ENCODE measurements around the gene CCZ1. TPM values are rescaled to one million over a fixed set of nuclear protein-coding genes. Genes with fewer than 3 reads are reported as not detected.
"Not testable (repeated sequence)": the region's sequence is repeated elsewhere in the genome, so short reads cannot be mapped to it uniquely, and the experiment has no call there.

Gene CCZ1
- total RNA-seq (2021) (135 and 149 TPM in 2 replicates), Bru-seq, nascent RNA (percentile 73 among the genes with signal in this experiment), BruChase-seq, experiment 1, labeled RNA remaining after a 2-hour chase (percentile 80 among the genes with signal in this experiment), BruChase-seq, experiment 2, labeled RNA remaining after a 6-hour chase (percentile 77 among the genes with signal in this experiment)
- long read RNA-seq, transcript CCZ1-201 (15 exons, 1,802 nt) = major isoform, 153 of 178 reads
- long read RNA-seq, partial matches to known transcripts = 3 of 178 reads
- long read RNA-seq, other reads (novel, unspliced or antisense) = 20 of 178 reads

GRCh38 chr7:5898480-5899224 is at the start of gene CCZ1:
Gene CCZ1 (plus strand): TSS chr7:5898733. CDS start chr7:5898800, 67 bp downstream.
- H3K27me3 ChIP-seq (replicated peaks; ENCODE audit: insufficient read depth, low read depth, low read length, poor library complexity); POLR2A ChIA-PET (ENCODE audit: low non-redundant PET); H3K9me3 ChIP-seq (ENCODE audit: low read depth, low read length, poor library complexity, severe bottlenecking); intact Hi-C loops (cut with micrococcal nuclease; ENCODE audit: unreplicated experiment); H3K4me1 ChIP-seq (ENCODE audit: insufficient read depth, low read length, poor library complexity, severe bottlenecking); CTCF ChIA-PET; BruUV-seq (replicated peaks); H3K36me3 ChIP-seq (ENCODE audit: insufficient read depth, low read length, poor library complexity, severe bottlenecking): not testable (repeated sequence)
- Histone ChIP-seq H3K27ac (ENCODE audit: low read depth, low read length, poor library complexity, severe bottlenecking) (peak within 1 kb of the TSS; percentile 61), H3K4me3 (ENCODE audit: low read depth, low read length, poor library complexity, severe bottlenecking) (peak within 1 kb of the TSS; percentile 40)
- TF ChIP-seq, protein P1, sequence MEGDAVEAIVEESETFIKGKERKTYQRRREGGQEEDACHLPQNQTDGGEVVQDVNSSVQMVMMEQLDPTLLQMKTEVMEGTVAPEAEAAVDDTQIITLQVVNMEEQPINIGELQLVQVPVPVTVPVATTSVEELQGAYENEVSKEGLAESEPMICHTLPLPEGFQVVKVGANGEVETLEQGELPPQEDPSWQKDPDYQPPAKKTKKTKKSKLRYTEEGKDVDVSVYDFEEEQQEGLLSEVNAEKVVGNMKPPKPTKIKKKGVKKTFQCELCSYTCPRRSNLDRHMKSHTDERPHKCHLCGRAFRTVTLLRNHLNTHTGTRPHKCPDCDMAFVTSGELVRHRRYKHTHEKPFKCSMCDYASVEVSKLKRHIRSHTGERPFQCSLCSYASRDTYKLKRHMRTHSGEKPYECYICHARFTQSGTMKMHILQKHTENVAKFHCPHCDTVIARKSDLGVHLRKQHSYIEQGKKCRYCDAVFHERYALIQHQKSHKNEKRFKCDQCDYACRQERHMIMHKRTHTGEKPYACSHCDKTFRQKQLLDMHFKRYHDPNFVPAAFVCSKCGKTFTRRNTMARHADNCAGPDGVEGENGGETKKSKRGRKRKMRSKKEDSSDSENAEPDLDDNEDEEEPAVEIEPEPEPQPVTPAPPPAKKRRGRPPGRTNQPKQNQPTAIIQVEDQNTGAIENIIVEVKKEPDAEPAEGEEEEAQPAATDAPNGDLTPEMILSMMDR (conservative IDR thresholded peaks at IDR 0.05; ENCODE audit: low read depth, low read length) = 0 out of 2 replicates have a peak, but pooled peaks have one; percentile 19
- DNase-seq (ENCODE audit: low spot score) = peak; percentile 85

DNA sequence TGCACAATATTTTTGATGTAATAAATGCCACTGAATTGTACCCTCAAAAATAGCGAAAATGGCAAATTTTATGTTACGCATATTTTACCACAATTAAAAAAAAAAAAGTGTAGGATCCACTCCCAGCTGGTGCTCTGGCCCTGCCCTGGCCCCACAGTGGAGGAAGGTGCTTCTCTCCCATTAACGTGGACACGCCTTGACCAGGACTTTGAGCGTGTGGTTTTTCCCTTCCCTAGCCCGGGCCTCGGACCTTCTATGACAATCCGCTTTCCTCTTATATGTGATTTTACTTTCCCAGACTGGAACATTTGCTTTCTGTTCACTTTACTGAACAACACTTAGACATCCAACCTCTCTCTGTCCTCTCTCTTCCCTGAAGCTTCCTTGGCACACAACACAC is 47.6 kb upstream of the CCZ1 start:
- intact Hi-C loops (cut with micrococcal nuclease; ENCODE audit: unreplicated experiment) = no loop called here

GRCh38 chr7:5854738-5855137 is 43.8 kb upstream of the CCZ1 start:
- TF ChIP-seq, protein P1 (conservative IDR thresholded peaks at IDR 0.05; ENCODE audit: low read depth, low read length) = no peak

More for the DNA sequence above, 47.6 kb upstream of the CCZ1 start:
- no TSS peak for BruUV-seq (replicated peaks)
- CTCF ChIA-PET = no interaction called here
- H3K36me3 ChIP-seq (ENCODE audit: insufficient read depth, low read length, poor library complexity, severe bottlenecking) = no peaks in the 10 kb centered on the region
- POLR2A ChIA-PET (ENCODE audit: low non-redundant PET) = no interaction called here
- H3K27me3 ChIP-seq (replicated peaks; ENCODE audit: insufficient read depth, low read depth, low read length, poor library complexity) = no peaks in the 10 kb centered on the region
- no peak overlapping the region for H3K27ac ChIP-seq (ENCODE audit: low read depth, low read length, poor library complexity, severe bottlenecking)
- no peaks in the 10 kb centered on the region for H3K4me1 ChIP-seq (ENCODE audit: insufficient read depth, low read length, poor library complexity, severe bottlenecking)
- TF ChIP-seq EZH2 (IDR thresholded peaks at IDR 0.05; ENCODE audit: borderline replicate concordance, low read depth, low read length, poor library complexity, severe bottlenecking) = no peak
- TF ChIP-seq, protein P1 (conservative IDR thresholded peaks at IDR 0.05; ENCODE audit: low read depth, low read length) = no peak
- DNase-seq (ENCODE audit: low spot score) = no peak
- H3K4me3 ChIP-seq (ENCODE audit: low read depth, low read length, poor library complexity, severe bottlenecking) = no peak overlapping the region
- no peaks in the 10 kb centered on the region for H3K9me3 ChIP-seq (ENCODE audit: low read depth, low read length, poor library complexity, severe bottlenecking)

GRCh38 chr7:5857041-5857575 is 41.4 kb upstream of the CCZ1 start:
- CTCF ChIA-PET = interaction anchor here (0.7 kb wide), 1 partner anchor 21 kb away, joined by 3 read pairs; no protein-coding TSS in a partner anchor
- H3K36me3 ChIP-seq (ENCODE audit: insufficient read depth, low read length, poor library complexity, severe bottlenecking); DNase-seq (ENCODE audit: low spot score); H3K9me3 ChIP-seq (ENCODE audit: low read depth, low read length, poor library complexity, severe bottlenecking); H3K4me3 ChIP-seq (ENCODE audit: low read depth, low read length, poor library complexity, severe bottlenecking); H3K4me1 ChIP-seq (ENCODE audit: insufficient read depth, low read length, poor library complexity, severe bottlenecking); H3K27me3 ChIP-seq (replicated peaks; ENCODE audit: insufficient read depth, low read depth, low read length, poor library complexity); H3K27ac ChIP-seq (ENCODE audit: low read depth, low read length, poor library complexity, severe bottlenecking); POLR2A ChIA-PET (ENCODE audit: low non-redundant PET); BruUV-seq (replicated peaks): not testable (repeated sequence)
- intact Hi-C loops (cut with micrococcal nuclease; ENCODE audit: unreplicated experiment) = loop anchor here (5.0 kb wide), 1 partner anchor 465 kb away; no protein-coding TSS in a partner anchor

More at GRCh38 chr7:5854738-5855137, 43.8 kb upstream of the CCZ1 start:
- H3K9me3 ChIP-seq (ENCODE audit: low read depth, low read length, poor library complexity, severe bottlenecking) = no peaks in the 10 kb centered on the region
- CTCF ChIA-PET = no interaction called here
- intact Hi-C loops (cut with micrococcal nuclease; ENCODE audit: unreplicated experiment) = loop anchor here (5.0 kb wide), 1 partner anchor 468 kb away; no protein-coding TSS in a partner anchor
- POLR2A ChIA-PET (ENCODE audit: low non-redundant PET) = no interaction called here
- no peak overlapping the region for H3K27ac ChIP-seq (ENCODE audit: low read depth, low read length, poor library complexity, severe bottlenecking)
- peak; percentile 36 for DNase-seq (ENCODE audit: low spot score)
- H3K36me3 ChIP-seq (ENCODE audit: insufficient read depth, low read length, poor library complexity, severe bottlenecking) = no peaks in the 10 kb centered on the region
- H3K27me3 ChIP-seq (replicated peaks; ENCODE audit: insufficient read depth, low read depth, low read length, poor library complexity) = no peaks in the 10 kb centered on the region
- H3K4me3 ChIP-seq (ENCODE audit: low read depth, low read length, poor library complexity, severe bottlenecking) = no peak overlapping the region
- BruUV-seq (replicated peaks) = no TSS peak
- H3K4me1 ChIP-seq (ENCODE audit: insufficient read depth, low read length, poor library complexity, severe bottlenecking) = no peaks in the 10 kb centered on the region

- H3K27ac ChIP-seq (ENCODE audit: low read depth, low read length, poor library complexity, severe bottlenecking); H3K4me3 ChIP-seq (ENCODE audit: low read depth, low read length, poor library complexity, severe bottlenecking); H3K27me3 ChIP-seq (replicated peaks; ENCODE audit: insufficient read depth, low read depth, low read length, poor library complexity); H3K36me3 ChIP-seq (ENCODE audit: insufficient read depth, low read length, poor library complexity, severe bottlenecking); H3K9me3 ChIP-seq (ENCODE audit: low read depth, low read length, poor library complexity, severe bottlenecking); CTCF ChIA-PET; H3K4me1 ChIP-seq (ENCODE audit: insufficient read depth, low read length, poor library complexity, severe bottlenecking); POLR2A ChIA-PET (ENCODE audit: low non-redundant PET); DNase-seq (ENCODE audit: low spot score); BruUV-seq (replicated peaks): not testable (repeated sequence)
- intact Hi-C loops (cut with micrococcal nuclease; ENCODE audit: unreplicated experiment) = loop anchor here (5.0 kb wide), 1 partner anchor 464 kb away; no protein-coding TSS in a partner anchor
Observed at GRCh38 chr7:5858494-5858893, 40.0 kb upstream of the CCZ1 start.
